Lung (tissue), 12 donors: ENCODE results near the gene KCNC3. TPM values are rescaled to one million over a fixed set of nuclear protein-coding genes. Genes with fewer than 3 reads are reported as not detected.

ENCODE experiments used
- ATAC-seq: fragments of 200-7000 bp; cut with Tn5 transposase; one replicate; pipeline ENCODE4 v1.9.1; 2020; ENCODE audit warnings: moderate number of reproducible peaks; ENCODE audit not compliant: insufficient read depth, low FRiP score
- DNase-seq, 3 donors: peaks; one replicate each; pipeline ENCODE4 v3.0.0-alpha.2; 2013 to 2017
- H3K27ac ChIP-seq, 2 donors: one replicate each; pipeline ENCODE4 v1.5.1; 2013; ENCODE audit warnings: mild to moderate bottlenecking in 2 of 2, moderate library complexity in 2 of 2, control low read depth in 1 of 2, inconsistent platforms in 1 of 2, low read depth in 1 of 2, low read length in 1 of 2
- H3K27me3 ChIP-seq, 3 donors: one replicate each; pipeline ENCODE4 v1.5.1; 2013; ENCODE audit warnings: low read length in 2 of 3; ENCODE audit not compliant: control insufficient read depth in 3 of 3, insufficient read depth in 3 of 3
- H3K36me3 ChIP-seq, 4 donors: one replicate each; pipeline ENCODE4 v1.5.1; 2013; ENCODE audit warnings: low read length in 4 of 4, mild to moderate bottlenecking in 1 of 4, moderate library complexity in 1 of 4; ENCODE audit not compliant: control insufficient read depth in 4 of 4, insufficient read depth in 4 of 4
- H3K4me1 ChIP-seq, 5 donors: one replicate each; pipeline ENCODE4 v1.5.1; 2013; ENCODE audit warnings: low read length in 5 of 5, mild to moderate bottlenecking in 2 of 5, moderate library complexity in 1 of 5; ENCODE audit not compliant: control insufficient read depth in 5 of 5, insufficient read depth in 5 of 5
- H3K4me3 ChIP-seq: one replicate; pipeline ENCODE4 v1.5.1; 2013; ENCODE audit warnings: mild to moderate bottlenecking, control low read depth, moderate library complexity
- H3K9ac ChIP-seq, 2 donors: one replicate each; pipeline ENCODE4 v1.5.1; 2013; ENCODE audit warnings: low read length in 2 of 2, control low read depth in 1 of 2; ENCODE audit not compliant: insufficient read depth in 1 of 2
- H3K9me3 ChIP-seq, 4 donors: one replicate each; pipeline ENCODE4 v1.5.1; 2013; ENCODE audit warnings: low read length in 3 of 4, mild to moderate bottlenecking in 1 of 4, moderate library complexity in 1 of 4; ENCODE audit not compliant: control insufficient read depth in 4 of 4, insufficient read depth in 3 of 4
- WGBS, 2 donors: extraction: QIAGEN DNeasy Blood & Tissue Kit; methylation state at CpG; one replicate each; pipeline ENCODE4 v1.1.7; 2013; 5-methylcytosine and 5-hydroxymethylcytosine counted together
- polyA plus RNA-seq, 2 donors: library from polyadenylated mRNA; stranded (reverse); fragments of 200-250 nt; gene quantifications; one replicate each; pipeline ENCODE4 v1.2.1, GENCODE V29; 2013
- total RNA-seq, 2 donors: library from RNA; depleted of rRNA in 1 of 2; stranded (reverse); fragments of >200 nt in 1 of 2; gene quantifications; one replicate each; pipeline ENCODE4 v1.2.1, GENCODE V29; 2014 to 2021
- TF ChIP-seq, protein P1 (sequence below): IDR thresholded peaks from 2 replicates; pipeline ENCODE4 v1.5.1; 2012; ENCODE audit warnings: mild to moderate bottlenecking; ENCODE audit errors: control extremely low read depth, extremely low read depth
- donor health status: control.
- donor health status: control.
- donor health status: Bipolar disorder and iron deficiency.
- donor health status: healthy.
- donor health status: DM: yes; HTN: yes; CAD: no.

KCNC3 gene
- total and polyA plus RNA-seq, 4 donors, result 2.6 to 13.2 (median 5.2) TPM

DNA sequence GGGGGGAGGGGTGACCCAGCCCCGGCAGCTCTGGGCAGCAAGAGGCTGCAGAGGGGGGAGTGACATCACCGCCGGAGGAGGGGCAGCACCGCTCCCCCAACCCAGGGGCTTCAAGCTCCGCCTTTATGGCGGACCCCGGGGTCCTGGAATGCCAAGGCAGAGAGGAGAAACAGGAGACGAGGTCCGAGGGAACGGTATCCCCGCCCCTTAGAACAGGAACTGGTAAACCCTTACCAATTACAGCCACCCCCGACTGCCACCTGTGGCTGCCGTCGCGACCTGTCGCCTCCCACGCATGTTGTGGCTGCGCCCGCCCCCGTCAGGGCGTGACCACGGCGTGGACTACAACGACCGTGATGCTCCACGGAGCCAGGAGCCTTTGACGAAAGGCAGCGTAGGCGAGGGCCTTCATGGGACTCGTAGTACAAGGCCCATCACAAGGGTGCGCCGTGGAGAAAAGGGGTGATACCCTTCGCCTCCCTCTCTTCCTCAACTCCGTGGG is 4.1 kb upstream of the KCNC3 start:
- DNase-seq, result peak; percentile 92 to 94 (median 92)
- H3K4me3 ChIP-seq, result peak overlapping the region; percentile 41
- WGBS, 2 donors, result 1 to 2% methylated on average over 29 to 34 of the region's 34 CpGs
- H3K27me3 ChIP-seq, result peaks cover 0 to 8% (median 0%) of the 10 kb centered on the region in 3 donors
- H3K27ac ChIP-seq, result peak overlapping the region in 1 of 2 donors; percentile 75
- peak; percentile 54 for ATAC-seq
- no peaks in the 10 kb centered on the region for H3K36me3 ChIP-seq
- H3K4me1 ChIP-seq, result peaks cover 0 to 33% (median 18%) of the 10 kb centered on the region in 5 donors
- peak overlapping the region in 1 of 2 donors; percentile 82 for H3K9ac ChIP-seq
- peaks cover 0 to 2% (median 0%) of the 10 kb centered on the region in 4 donors for H3K9me3 ChIP-seq
- TF ChIP-seq, protein P1, sequence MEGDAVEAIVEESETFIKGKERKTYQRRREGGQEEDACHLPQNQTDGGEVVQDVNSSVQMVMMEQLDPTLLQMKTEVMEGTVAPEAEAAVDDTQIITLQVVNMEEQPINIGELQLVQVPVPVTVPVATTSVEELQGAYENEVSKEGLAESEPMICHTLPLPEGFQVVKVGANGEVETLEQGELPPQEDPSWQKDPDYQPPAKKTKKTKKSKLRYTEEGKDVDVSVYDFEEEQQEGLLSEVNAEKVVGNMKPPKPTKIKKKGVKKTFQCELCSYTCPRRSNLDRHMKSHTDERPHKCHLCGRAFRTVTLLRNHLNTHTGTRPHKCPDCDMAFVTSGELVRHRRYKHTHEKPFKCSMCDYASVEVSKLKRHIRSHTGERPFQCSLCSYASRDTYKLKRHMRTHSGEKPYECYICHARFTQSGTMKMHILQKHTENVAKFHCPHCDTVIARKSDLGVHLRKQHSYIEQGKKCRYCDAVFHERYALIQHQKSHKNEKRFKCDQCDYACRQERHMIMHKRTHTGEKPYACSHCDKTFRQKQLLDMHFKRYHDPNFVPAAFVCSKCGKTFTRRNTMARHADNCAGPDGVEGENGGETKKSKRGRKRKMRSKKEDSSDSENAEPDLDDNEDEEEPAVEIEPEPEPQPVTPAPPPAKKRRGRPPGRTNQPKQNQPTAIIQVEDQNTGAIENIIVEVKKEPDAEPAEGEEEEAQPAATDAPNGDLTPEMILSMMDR, result no peak

DNA sequence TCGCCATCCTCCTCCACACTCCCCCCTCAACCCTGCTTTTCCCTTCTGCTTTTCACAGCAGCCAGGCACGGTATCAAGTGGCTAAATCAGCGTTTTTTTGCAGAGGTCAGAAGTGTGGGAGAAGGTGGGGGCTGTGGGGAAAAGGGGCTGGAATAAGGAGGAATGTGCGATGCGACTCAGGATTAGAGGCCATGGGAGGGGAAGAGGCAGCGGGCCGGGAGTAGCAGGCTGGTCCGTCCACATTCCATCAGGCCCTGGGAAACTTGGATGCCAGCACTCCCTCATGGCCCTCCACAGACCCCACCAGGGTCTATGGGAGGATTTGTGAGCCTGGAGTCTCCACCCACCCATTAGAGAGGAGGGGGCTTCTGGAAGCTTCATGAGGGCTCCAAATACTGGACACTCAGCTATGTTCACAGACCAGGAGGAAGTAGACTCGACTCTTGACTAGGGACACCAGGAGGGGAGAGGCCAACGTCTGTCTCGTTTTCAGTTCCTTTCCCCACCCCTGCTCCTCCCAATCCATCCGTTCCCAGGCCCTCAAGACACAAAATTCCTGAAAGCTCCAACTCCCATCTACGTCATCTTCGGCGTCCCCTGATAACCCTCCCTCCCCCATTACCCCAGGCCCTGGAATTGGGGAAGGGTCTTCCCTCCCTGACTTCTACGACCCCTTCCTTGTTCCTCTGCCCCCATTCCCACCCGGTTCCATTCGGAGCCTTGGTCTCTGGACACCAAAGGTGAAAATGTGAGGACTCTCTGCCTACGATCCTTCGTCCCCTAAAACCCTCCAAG is 3.3 kb upstream of the KCNC3 start:
- no peak for ATAC-seq
- peak; percentile 72 to 84 (median 84) for DNase-seq
- Histone ChIP-seq H3K4me3 (no peak overlapping the region), H3K36me3 (no peaks in the 10 kb centered on the region), H3K27ac (peak overlapping the region in 1 of 2 donors; percentile 75), H3K4me1 (peaks cover 0 to 38% (median 18%) of the 10 kb centered on the region in 5 donors), H3K9me3 (peaks cover 0 to 2% (median 0%) of the 10 kb centered on the region in 4 donors), H3K9ac (peak overlapping the region; percentile 74 to 82), H3K27me3 (peaks cover 0 to 13% (median 5%) of the 10 kb centered on the region in 3 donors)
- TF ChIP-seq, protein P1, result no peak
- 6 to 9% methylated on average over 20 of the region's 20 CpGs for WGBS, 2 donors

DNA sequence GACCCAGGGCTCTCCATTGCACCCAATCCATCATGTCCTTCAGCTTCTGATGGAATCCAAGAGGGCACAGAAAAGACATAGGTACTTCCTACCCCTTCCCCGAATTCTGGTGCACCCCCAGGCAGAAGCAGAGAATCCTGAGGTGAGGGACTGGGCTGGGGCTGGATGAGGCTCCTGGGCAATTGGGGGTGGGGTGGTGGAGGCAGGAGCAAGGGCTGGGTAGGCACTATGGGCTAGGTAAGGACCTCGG is 2.7 kb upstream of the KCNC3 start:
- Histone ChIP-seq H3K27ac (peak overlapping the region in 1 of 2 donors; percentile 75), H3K4me1 (peaks cover 2 to 42% (median 18%) of the 10 kb centered on the region in 5 donors), H3K9me3 (peaks cover 0 to 2% (median 0%) of the 10 kb centered on the region in 4 donors), H3K9ac (peak overlapping the region in 1 of 2 donors; percentile 19), H3K4me3 (no peak overlapping the region), H3K27me3 (peaks cover 0 to 19% (median 10%) of the 10 kb centered on the region in 3 donors), H3K36me3 (no peaks in the 10 kb centered on the region)
- WGBS, 2 donors, result 3 to 8% methylated on average over 2 of the region's 2 CpGs
- DNase-seq (no peak), ATAC-seq (no peak)
- TF ChIP-seq, protein P1, result no peak
